ENCODE results near the gene TSSK1B.
"Not testable (repeated sequence)": the region's sequence is repeated elsewhere in the genome, so short reads cannot be mapped to it uniquely, and the experiment has no call there.

TSSK1B gene

GRCh38 chr5:113434889-113435288 lies at the start of gene TSSK1B:
TSS of gene TSSK1B (minus strand) at chr5:113434989. CDS start at chr5:113434839, 150 bp downstream.
- no peak for DNase-seq

- no peak for DNase-seq
Measured at GRCh38 chr5:113480243-113480642, 45.5 kb upstream of the TSSK1B start.

GRCh38 chr5:113478691-113479090 lies 43.9 kb upstream of the TSSK1B start:
- DNase-seq: no peak

- DNase-seq: no peak
Measured at GRCh38 chr5:113474100-113474728, 39.4 kb upstream of the TSSK1B start.

DNA sequence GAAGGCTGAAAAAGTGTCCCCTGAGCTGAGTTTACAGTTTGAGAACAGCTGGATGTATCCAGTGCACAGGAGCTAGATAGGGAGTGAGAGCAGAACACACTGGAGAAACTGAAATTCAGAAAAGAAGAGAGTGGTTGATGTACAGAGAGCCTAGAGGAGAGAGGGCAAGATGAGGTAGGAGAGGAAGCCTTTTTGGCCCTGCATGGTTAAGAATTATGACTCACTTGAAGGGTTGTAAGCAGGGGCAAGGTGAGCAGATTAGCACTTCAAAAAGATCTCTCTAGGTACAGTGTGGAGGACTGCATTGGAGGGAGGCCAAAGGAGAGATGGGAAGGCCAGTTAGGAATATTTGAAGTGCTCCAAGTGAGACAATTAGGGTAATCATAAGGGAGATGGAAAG lies 28.2 kb upstream of the TSSK1B start:
- no peak for DNase-seq

- not testable (repeated sequence) for DNase-seq
Measured at GRCh38 chr5:113457106-113457505, 22.3 kb upstream of the TSSK1B start.

DNA sequence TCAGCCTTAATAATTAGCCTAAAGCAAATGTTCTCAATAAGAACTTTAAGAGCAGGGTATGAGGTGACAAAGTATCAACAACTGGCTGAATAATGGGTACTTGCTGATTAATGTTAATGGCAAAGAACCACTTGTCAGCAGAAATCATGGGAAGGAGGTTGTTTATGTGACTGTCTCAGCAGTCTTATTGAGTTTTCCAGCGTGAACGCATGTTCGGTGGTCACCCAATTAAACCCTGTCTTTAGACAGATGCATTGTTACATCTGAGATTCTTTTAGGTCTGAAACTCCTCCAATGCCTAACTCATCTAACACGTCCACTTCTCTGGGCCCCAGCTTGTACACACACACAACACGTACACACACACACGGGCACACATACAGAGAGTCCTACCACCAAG lies 18.2 kb upstream of the TSSK1B start:
- no peak for DNase-seq

DNA sequence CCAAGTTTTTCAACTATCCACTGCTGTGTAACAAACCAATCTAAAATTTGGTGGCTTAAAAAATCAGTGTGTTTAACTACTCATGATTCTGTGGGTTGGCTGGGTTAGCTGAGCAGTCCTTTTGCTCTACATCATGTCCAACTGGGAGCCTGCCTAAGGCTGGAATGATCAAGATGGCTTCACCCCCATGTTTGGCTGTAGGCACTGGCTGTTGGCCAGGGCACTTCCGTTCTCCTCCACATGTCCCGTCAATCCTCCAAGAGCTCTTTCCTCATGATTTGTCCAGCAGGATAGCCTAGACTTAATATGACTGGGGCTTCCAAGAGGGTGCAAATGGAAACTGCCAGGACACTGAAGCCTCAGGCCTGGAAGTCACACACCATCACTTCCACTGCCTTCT lies 17.0 kb upstream of the TSSK1B start:
- no peak for DNase-seq

GRCh38 chr5:113450929-113451328 lies 16.1 kb upstream of the TSSK1B start:
- no peak for DNase-seq

DNA sequence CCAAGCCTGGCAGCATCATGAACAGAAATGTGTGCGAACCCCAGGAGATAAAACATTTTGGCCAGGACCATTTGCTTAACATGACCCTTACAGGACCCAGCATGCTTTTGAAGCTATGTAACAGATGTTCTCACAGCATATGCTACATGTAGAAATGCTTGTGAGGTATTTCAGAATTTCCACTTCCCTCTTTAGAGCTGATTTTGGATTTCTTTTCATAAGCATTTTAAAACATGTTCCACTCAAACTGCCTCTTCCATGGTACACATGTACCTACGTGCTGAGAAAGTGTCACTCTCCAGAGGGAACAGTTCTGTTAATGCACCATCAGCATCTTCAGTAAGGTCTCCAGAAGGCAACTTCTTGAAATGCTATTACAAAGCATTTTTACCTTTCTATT lies 15.7 kb upstream of the TSSK1B start:
- DNase-seq: no peak

DNA sequence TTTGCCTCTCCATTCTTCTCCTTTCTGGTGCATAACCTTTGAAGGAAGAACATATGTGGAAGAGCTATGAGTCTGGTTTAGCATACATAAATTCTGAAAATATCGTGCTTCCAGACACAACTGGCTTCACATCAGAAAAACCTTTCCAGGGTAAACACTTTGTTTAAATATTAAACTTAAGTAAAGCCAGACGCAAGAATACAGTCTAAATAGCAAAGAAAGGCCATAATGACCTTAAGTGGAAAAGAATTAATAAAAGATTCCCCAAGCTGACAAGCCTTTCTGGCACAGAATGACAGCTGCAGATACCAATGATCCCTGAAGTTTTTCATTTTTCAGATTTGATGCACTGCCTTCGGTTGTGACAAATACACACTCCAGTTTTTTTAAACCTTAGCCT lies 13.5 kb upstream of the TSSK1B start:
- no peak for DNase-seq

GRCh38 chr5:113447498-113448050 lies 12.8 kb upstream of the TSSK1B start:
- DNase-seq: peak; percentile 20

GRCh38 chr5:113446358-113446927 lies 11.7 kb upstream of the TSSK1B start:
- no peak for DNase-seq

DNA sequence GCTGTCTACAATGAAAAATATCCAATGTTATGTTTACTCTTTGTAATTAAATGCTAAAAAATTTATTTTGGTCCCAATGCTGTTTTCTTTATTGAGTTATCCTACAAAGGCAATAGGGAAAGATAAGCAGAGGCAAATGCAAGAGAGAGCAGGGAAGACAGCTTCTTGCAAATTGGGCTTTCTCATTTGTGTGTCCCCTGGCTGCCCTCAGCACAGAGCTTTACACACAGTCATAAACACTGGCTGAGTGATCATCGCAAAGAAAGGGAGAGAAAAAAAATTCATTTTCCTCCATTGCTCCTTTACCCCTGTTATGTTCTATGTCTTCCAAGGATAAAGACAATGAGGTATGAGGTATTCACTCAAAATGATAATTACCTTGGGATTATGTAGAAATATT lies 2.3 kb upstream of the TSSK1B start:
- no peak for DNase-seq

- DNase-seq: no peak
Measured at GRCh38 chr5:113435575-113435974, 786 bp upstream of the TSSK1B start.

DNA sequence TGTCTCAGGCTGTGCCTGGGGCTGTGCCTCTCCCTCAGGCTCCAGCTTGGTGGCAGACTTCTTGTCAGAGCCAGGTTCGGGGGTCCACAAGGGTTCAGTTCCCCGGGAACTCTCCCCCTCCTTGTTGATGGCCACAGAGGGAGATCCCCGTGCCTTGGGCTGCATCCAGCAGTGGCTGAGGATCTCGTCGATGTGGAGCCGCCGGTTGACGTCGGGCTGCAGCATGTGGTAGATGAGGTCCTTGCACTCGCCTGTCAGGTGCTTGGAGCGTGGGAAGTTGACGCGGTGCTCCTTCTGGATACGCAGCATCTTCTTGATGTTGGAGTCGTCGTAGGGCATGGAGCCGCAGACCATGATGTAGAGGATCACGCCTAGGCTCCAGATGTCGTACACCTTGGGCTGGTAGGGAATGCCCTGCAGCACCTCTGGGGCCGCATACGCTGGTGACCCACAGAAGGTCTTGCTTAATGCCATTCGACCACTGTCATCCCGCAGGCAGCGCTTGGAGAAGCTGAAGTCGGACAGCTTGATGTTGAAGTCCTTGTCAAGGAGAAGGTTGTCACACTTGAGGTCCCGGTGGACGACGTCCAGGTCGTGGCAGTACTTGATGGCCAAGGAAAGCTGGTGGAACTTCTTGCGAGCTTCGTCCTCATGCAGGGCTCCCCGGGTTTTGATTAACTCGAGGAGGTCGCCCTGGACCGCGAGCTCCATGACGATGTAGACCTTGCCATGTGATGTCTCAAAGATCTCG lies 752 bp downstream of the TSSK1B start:
- no peak for DNase-seq

DNA sequence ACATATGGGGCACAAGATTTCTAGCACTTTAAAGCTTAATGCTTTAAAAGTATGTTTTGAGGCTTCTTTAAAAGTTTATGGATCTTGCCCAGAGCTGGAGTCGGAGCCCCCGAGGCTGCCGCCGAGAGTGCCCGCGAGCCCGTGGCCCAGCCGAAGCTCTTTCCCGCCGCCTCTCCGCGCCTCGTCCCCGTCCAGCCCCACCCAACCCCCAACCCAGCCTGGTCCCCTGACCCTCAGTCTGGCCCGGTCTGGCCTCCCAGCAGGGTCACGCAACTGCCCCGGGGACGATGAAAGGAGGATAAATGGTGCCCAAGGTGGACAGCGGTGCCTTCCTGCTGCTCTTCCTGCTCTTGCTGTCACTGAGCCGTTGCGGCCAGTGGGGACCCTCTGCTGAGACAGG lies 1.7 kb downstream of the TSSK1B start:
- DNase-seq: no peak

DNA sequence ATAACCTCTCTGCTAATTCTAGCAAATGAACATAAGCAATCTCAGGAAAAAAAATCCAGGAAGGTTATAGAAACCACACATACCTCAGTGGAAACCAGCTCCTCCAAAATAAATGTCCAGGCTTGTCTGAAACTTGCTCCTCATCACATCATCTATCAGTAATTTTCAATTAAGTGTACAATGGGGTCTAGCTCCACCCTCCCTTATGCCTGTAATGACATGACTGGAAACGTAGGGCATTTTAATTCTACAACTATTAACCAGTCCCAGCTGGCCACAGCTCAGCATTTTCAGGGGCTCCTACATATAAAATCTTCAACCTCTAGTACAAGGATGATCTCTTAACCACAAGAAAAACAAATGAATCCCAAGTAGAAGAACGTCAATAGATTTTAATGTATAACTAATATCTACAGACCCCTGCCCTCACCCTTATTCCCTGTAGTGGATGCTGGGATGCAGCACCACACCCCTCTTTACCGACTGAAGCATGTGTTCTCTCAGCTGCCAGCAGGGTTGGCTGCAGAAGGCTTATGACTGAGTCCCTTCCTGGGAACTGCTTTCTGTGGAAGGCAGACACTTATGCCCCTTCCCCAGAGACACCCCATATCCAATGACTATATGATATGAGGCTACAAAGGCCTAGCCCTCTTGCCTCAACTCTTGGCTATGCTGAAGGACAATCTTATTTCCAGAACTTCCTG lies 6.8 kb downstream of the TSSK1B start:
- DNase-seq: no peak

GRCh38 chr5:113425909-113426308 lies 8.9 kb downstream of the TSSK1B start:
- DNase-seq: no peak

DNA sequence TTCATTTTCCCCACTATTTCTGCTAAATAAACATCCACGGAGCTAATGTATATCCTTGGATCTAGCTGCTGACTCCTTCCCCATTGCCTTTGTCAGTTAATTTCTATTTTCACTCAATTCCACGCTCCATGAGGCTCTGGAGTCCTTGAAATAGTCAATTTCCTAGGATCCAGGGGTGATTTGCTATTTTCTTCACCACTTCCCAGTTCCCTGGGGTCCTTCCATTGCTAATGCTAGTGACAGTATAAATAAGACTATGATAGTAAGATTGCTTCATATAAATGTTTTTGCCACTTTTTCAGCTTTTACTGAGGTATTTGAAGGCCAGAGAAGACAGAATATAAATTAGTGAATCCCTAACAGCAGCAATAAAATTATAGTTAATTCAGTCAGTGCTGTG lies 13.1 kb downstream of the TSSK1B start:
- no peak for DNase-seq

DNA sequence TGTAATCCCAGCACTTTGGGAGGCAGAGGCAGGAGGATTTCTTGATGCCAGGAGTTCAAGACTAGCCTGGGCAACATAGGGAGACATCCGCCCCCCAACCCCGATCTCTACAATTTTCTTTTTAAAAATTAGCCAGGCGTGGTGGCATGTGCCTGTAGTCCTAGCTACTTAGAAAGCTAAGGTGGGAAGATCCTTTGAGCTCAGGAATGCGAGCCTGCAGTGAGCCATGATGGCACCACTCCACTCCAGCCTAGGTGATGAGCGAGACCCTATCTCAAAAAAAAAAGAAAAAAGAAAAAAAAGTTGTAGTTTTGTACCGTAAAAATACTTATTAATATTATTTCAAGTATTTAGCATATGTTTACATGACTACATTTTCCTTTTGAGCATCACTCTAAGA lies 29.3 kb downstream of the TSSK1B start:
- no peak for DNase-seq

DNA sequence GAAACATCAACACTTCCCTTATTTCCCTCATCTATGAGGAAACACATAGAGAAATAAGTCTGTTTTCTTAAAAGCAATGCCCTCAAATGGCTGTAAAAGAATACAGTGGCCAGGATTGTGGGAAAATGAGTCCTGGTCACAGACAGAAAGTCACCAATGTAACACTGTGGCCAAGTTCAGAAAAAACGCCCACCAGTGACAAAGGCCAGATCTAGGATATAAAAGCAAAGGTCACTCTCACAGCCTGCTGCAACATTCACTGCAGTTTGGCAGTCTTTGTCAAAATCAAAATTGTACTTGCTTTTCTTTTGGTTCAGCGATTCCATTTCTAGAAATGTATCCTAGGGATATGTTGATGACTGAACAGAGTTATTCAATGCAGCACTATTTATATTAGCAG lies 30.5 kb downstream of the TSSK1B start:
- DNase-seq: no peak

DNA sequence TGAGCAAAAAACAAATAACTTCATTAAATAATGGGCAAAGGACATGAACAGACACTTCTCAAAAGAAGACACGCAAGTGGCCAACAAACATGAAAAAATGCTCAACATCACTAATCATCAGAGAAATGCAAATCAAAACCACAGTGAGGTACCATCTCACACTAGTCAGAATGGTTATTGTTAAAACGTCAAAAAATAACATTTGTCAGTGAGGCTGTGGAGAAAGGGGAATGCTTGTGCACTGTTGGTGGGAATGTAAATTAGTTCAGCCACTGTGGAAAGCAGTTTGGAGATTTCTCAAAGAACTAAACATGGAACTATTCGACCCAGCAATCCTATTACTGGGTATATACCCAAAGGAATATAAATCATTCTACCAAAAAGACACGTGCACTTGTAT lies 36.8 kb downstream of the TSSK1B start:
- DNase-seq: not testable (repeated sequence)

GRCh38 chr5:113397046-113397445 lies 37.7 kb downstream of the TSSK1B start:
- DNase-seq: no peak

All from NCI-H146 (cell line).